ENCODE measurements around the gene GREB1.

The GREB1 gene

DNA sequence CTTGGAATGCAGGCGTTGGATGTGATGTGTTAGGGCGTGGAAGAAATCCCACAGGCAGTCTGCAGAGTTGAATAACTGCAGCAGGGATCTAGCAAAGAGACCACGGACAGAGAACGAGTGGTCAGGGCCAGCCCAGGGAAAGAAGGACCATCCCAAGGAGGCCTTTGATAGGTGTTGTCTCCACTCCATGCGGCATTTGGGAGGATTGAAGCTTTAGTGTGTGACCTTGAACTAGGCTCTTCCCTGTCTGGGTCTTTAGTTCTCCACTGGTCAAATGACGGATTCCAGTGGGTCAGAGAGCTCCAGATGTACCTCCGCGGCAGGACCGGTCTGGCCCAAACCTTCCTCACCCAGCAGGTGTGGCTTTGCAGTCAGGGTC lies 18.4 kb downstream of the GREB1 start:
- DNase-seq (ENCODE audit: low read depth), result no peak
- TF ChIP-seq, protein P1, sequence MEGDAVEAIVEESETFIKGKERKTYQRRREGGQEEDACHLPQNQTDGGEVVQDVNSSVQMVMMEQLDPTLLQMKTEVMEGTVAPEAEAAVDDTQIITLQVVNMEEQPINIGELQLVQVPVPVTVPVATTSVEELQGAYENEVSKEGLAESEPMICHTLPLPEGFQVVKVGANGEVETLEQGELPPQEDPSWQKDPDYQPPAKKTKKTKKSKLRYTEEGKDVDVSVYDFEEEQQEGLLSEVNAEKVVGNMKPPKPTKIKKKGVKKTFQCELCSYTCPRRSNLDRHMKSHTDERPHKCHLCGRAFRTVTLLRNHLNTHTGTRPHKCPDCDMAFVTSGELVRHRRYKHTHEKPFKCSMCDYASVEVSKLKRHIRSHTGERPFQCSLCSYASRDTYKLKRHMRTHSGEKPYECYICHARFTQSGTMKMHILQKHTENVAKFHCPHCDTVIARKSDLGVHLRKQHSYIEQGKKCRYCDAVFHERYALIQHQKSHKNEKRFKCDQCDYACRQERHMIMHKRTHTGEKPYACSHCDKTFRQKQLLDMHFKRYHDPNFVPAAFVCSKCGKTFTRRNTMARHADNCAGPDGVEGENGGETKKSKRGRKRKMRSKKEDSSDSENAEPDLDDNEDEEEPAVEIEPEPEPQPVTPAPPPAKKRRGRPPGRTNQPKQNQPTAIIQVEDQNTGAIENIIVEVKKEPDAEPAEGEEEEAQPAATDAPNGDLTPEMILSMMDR (IDR thresholded peaks at IDR 0.05; ENCODE audit: insufficient read depth, low read depth, low read length, missing control alignments), result no peak
- H3K4me3 ChIP-seq (ENCODE audit: low read depth, low read length), result no peak overlapping the region

DNA sequence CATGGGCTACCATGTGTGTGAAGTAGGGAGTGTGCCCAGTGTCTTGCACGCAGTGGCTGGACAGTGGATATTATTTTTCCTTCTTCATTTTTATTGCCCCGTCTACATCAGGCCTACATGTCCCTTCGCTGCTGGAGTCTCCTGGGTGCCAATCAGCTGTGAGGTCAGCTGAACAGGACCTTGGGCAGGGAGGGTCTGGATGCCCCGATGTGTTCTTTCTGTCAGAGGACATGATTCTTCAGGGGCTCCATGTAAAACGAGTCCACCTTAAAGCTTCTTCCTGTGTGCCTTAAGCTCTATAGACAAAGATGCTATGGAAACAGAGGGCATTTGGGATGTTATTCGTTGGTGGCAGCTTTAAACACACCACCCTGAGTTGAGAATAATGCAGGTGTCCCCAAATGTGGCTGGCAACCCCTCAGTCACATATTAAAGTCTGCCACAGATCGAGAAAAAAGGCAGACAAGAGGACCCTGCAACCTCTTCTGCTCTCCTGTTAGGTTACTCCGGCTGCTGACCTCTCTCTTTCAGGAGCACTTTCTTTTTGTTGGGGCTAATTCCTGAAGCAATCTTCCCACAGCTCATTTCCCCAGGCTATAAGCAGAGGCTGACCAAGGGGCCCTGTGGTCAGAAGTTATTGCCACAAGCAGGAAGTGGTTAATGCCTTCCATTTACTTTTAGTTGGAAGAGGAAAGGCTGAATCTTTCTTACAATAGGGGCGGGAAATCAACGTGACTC lies 20.0 kb downstream of the GREB1 start:
- TF ChIP-seq, protein P1 (IDR thresholded peaks at IDR 0.05; ENCODE audit: insufficient read depth, low read depth, low read length, missing control alignments), result no peak
- DNase-seq (ENCODE audit: low read depth), result no peak

DNA sequence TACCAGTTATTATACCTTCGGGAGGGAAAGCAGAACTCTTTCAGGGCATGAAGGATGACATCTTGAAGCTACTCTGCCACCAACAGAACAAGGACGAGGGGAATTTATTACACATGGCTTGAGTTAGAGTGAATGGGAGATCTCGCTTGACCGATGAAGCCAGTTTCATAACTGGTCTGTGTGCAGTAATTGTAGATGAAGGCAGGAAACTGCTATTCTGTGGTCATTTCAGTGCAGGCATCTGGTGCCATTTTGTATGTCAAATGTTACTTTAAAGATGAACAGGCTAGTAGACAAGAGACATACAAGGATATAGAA lies 20.5 kb downstream of the GREB1 start:
- H3K4me3 ChIP-seq (ENCODE audit: low read depth, low read length), result no peak overlapping the region; the same call in 1 of the 2 replicates
- TF ChIP-seq, protein P1 (IDR thresholded peaks at IDR 0.05; ENCODE audit: insufficient read depth, low read depth, low read length, missing control alignments), result no peak
- peak; percentile 58 for DNase-seq (ENCODE audit: low read depth)

More for the DNA sequence above, 20.0 kb downstream of the GREB1 start:
- no peak overlapping the region; the same call in 1 of the 2 replicates for H3K4me3 ChIP-seq (ENCODE audit: low read depth, low read length)

DNA sequence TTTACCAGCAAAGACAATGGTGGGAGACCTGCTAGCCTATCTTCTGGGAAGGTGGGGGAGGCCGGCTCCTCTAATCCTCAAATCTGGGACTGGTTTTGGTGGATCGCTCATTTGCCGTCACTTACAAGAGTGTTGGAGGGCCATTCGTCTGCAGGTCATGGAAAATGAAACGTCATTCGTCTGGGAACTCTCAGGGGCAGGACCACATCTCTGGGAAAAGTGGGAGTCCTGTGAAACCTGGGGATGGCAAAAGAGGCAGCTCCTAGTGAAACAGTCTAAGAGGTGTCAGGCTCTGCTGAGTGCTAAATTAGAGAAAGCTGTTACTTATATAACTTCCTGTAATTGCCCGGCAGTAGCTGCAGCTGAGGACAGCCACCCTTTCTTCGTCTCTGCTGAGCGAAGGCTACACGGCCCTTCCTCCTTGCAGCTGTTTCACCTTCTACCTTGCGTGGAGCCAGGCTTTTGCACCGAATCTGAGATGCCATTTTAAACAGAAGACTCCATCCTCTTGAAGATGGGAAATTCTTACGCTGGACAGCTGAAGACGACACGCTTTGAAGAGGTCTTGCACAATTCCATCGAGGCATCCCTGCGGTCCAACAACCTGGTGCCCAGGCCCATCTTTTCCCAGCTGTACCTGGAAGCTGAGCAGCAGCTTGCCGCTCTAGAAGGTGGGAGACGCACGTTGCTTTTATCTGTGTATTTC lies 22.4 kb downstream of the GREB1 start:
- DNase-seq (ENCODE audit: low read depth), result no peak
- H3K4me3 ChIP-seq (ENCODE audit: low read depth, low read length), result no peak overlapping the region
- TF ChIP-seq, protein P1 (IDR thresholded peaks at IDR 0.05; ENCODE audit: insufficient read depth, low read depth, low read length, missing control alignments), result no peak

DNA sequence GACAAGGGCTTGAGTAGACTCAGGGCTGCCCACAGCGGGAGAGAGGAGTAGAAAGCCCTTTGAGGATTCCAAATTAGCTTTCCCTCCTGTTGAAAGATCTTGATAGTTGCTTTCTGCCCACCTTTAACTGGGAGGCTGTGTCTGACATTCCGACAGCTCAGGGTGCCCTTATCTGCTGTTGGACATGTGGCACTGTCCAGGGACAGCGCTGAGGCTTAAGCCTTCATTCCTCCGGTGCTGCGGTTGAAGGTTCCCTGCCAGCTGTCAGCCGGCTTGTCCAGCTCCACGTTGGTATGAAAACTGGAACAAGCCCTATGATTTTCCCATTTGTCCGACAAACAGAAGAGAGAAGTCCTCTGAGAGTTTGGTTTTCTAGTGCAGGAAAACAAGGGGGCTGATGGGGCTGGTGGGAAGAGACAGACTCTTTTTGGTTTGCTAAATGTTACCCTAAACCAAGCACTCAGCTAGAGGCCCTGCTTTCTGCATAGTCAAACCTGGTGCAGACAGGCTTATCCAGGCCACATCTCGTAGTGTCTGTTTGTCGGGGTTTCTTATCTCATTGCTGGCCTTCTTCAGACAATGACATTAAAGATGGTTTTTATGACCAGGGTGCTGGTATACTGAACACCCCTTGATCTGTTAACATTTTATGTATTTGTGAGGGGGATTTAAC lies 24.5 kb downstream of the GREB1 start:
- H3K4me3 ChIP-seq (ENCODE audit: low read depth, low read length), result no peak overlapping the region
- no peak for DNase-seq (ENCODE audit: low read depth)
- TF ChIP-seq, protein P1 (IDR thresholded peaks at IDR 0.05; ENCODE audit: insufficient read depth, low read depth, low read length, missing control alignments), result no peak

DNA sequence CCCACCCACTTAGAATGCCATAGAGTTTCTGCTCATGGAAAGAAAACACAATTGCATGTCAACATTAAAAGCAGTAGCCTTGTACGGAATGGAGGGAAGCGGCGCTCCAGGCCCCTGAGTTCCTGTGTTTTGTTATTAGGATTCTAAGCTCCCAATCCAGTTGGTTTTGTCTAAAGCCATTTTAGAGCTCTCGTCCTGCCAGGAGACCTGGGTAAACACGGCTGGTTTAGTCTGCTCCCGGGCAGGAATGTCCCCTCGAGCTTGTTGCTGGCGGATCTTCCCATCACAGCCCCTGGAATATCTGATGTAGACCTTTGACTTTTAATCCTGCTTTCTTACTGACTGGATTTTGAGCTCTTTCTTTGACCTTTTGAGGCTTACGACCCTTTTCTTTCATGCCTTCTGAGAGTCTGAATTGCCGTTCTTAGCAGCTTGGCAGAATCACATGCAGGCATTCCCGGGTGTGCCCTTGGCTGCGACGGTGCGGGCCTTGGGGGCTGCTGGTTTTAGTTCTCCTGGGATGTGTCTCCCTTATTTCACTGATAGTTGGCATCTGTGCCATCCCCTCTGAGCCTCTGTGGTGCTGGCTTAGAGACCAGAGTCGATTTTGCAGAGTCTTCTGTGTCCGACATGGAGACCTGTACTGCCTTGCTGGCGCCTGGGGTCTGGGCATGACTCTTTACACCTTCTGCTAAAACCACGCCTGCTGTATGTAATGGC lies 25.4 kb downstream of the GREB1 start:
- no peak for DNase-seq (ENCODE audit: low read depth)
- no peak overlapping the region for H3K4me3 ChIP-seq (ENCODE audit: low read depth, low read length)

More for the DNA sequence above, 25.4 kb downstream of the GREB1 start:
- TF ChIP-seq, protein P1 (IDR thresholded peaks at IDR 0.05; ENCODE audit: insufficient read depth, low read depth, low read length, missing control alignments), result no peak

Measured in GM12865 (cell line).